Islet precursor cell (in vitro differentiated cells): ENCODE results near the gene CD93.

Experiments used
- DNase-seq: peaks from one replicate; pipeline ENCODE4 v3.0.0-alpha.2; 2018

Gene CD93

GRCh38 chr20:23086056-23086566, at the start of gene CD93:
TSS of gene CD93 (minus strand) at chr20:23086324. CDS start at chr20:23086192, 132 bp downstream.
- DNase-seq = no peak

GRCh38 chr20:23133560-23133998, 47.5 kb upstream of the CD93 start:
- no peak for DNase-seq

- no peak for DNase-seq
These were observed 46.9 kb upstream of the CD93 start for GRCh38 chr20:23132930-23133559.

DNA sequence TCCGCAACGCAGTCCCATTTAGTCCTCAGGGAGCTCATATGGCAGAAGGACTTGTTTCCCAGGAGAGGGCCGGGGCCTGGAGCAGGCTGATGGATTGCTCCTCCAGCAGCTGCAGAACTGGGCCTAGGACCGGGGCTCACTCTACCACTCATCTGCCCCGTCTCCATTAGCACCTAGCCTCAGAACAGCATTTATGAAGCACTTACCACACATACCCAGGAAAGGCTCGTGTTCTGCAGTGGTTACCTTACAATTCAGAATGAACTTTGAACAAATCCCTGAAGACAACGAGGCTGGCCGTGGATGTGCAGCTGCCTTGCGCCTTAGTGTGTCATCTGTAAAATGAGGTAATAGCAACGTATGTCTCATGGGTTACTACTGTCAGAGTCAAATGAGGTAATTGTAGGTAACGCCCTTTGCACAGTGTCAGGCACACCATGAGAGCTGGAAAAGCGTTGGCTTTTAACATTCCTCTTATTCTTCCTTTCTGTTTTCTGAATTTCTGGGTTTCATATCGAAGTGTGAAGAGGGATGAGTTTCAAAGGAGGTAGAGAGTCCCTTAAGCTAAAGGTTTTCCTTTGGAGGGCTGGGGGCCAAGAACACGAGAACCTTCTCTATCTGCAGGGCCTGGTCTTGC, 46.3 kb upstream of the CD93 start:
- no peak for DNase-seq

- no peak for DNase-seq
These were observed 45.6 kb upstream of the CD93 start for GRCh38 chr20:23131766-23132165.

DNA sequence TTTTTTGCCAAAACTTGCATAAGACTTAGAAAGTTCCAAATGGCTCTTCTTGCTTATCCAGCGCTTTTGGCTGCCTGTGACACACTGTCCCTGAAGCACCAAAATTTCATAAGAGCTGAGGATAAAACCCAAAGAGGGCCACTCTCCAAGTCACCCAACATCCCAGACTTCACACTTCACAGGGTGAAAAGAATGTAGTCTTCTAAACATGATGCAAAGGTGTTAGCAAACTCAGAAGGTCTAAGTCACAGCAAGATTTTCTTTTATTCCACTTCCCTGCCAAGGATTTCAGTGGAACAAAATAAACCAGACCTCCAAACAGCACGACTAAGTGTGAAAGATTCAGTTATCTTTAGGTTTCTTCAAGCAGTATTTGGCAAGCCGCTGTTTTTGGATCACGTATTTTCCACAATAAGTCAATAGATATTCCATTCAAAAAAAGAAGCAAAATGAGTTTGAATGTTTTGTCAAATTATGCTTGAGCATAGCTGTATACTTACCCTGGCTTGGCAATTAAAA, 44.6 kb upstream of the CD93 start:
- DNase-seq = no peak

DNA sequence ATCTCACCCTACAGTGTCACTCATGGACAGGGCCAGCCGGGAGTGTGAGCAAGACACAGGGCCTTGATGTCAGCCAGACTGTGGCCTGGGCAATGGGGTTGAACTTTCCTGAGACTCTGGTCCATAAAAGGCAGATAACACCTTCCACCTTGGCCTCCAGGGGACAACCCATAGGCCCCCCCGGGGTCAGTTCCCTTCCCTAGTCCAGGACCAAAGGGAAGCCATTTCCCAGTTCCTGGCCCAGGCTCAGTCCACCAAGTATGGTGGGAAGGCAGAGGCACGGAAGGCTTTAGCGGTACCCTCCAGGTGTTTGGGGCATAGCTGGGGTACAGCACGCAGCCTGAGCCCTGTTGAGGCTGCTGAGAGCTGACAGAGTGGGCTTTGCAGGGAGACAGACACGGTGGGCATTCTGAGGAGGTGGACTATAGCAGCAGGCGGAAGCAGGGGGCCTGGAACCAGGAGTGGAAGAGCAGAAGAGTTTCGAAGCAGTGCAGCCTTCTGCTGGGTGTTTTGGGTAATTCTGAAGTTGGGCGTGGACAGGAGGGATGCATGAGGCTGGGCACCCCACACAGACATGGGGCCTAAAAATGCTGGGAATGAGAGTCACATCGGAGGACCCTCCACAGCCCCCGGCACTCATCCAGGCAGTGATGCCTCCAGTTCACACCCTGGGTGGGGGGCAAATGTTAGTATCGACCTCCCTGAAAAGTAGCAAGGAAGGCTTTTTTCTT, 43.9 kb upstream of the CD93 start:
- no peak for DNase-seq

DNA sequence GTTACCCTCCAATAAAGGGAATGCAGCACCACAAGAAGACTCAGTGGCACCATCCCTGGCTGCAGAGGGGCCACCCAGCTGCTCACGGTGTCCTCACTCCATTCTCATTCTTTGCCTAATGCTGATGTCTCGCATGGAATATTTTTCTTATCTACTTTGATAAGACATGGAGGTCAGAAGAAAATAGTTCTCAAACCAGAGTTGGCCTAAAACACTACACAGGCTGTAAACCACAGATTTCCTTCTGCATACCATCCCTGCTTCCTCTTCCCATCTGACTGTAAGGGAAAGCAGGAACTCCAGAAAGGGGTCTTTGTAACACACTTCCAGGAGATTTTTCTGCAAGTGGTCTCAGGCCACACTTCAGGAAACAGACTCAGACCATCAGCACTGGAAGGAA, 43.1 kb upstream of the CD93 start:
- DNase-seq = no peak

DNA sequence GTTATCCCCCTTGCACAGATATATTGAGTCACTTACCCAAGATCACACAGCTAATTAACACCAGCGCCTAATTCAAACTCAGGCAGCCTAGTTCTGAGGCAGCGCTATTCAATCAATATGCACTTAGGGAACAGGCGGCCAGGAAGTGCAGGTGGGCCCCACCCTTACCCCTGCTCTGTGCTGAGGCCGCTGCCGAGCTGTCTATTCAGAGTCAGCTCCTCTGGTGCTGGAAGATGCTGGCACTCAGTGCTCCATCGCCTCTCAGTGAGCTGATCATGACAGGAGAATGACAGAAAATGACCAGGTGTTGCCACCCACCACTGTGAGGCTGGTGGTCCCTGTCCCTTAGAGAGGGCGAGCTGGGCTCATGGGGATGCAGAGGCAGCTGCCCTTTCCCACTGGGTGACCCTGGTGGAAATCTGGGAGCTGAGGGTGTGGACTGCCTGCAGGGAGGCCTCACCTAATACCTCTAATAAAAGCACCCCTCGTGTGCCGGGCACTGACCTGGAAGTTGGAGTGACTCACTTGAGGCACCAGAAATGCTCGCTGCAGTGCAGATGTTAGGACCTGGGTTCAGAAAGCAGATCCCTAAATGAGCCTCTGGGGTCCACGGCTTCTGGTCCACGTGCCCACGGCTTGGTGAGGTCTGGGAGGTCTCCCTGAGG, 42.5 kb upstream of the CD93 start:
- no peak for DNase-seq

DNA sequence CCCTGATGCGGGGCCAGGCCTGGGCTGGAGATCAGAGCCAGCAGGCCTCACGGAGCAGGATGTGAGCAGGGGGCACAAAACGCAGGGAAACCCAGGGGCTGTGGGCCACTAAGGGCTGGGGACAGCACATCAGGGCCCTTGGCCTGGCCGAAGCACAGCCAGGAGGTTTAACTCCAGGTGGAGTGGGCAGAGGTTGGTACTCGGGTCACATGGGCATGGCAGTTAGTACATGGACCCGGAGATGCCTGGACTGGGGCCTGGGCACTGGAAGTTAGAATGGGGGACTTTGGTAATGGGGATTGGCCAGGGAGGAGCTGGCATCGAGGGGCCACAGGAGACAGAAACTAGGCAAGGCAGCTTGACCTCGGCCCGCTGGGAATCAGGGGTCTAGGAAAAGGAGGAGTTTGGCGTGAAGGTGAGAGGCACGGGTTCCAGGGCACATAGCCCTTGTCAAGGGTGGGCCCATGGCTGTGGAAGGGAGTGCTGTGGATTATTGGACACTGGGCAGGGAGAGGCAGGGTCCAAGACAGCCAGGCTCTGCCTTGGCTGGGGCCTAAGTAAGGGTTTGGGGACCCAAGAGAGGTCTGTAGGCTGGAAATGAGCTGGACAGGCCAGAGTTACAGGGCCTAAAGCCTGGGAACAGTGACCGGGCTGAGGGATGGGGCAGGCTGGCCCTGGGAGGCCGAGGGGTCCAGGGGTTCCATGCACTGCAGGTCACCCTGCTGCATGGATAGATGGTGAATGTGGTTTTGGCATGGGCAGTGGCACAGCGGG, 41.6 kb upstream of the CD93 start:
- DNase-seq = no peak

- no peak for DNase-seq
These were observed 40.3 kb upstream of the CD93 start for GRCh38 chr20:23126281-23127061.

GRCh38 chr20:23125625-23126191, 39.6 kb upstream of the CD93 start:
- no peak for DNase-seq

- no peak for DNase-seq
These were observed 39.0 kb upstream of the CD93 start for GRCh38 chr20:23125159-23125558.

GRCh38 chr20:23123886-23124285, 37.8 kb upstream of the CD93 start:
- DNase-seq = no peak

DNA sequence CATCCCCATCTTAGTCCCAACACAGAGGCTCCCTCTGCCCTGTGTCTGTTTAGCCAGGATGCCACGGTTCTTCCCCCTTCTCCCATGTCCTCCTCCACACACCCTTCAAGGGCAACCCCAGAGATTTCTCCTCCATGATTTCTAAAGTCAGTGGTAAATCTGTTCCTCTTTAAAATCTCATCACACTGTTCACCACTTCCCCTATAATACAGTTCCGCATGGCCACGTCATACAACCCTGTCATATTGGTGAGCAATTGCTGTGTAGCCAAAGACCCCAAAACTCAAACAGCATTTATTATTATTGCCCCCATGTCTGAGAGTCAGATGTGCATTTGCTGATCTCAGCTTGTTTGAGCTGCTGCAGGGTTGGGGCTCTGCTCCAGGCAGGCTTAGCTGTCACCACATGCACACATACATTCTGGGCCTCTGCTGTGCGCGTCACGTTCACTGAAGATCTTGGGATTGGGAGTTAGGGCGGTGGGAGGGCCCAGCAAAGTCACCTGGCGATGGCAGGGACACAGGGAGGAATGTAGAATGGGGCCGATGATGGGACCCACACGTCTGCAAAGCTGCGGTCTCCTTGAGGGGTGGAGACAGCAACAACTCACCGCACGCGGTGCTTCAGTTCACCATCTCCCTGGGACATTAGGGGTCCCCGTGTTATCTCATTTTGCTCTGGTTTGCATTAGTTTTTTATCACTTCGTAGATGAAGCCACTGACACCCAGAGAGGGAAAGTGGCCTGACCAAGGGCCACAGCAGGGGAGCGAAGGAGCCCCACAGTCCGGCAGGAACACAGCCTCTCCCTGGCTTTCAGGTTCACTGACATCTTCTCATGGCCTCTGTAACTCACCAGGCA, 36.9 kb upstream of the CD93 start:
- no peak for DNase-seq

- DNase-seq = no peak
These were observed 36.2 kb upstream of the CD93 start for GRCh38 chr20:23122321-23122720.

- no peak for DNase-seq
These were observed 35.7 kb upstream of the CD93 start for GRCh38 chr20:23121751-23122320.

GRCh38 chr20:23120936-23121750, 35.0 kb upstream of the CD93 start:
- DNase-seq = no peak

GRCh38 chr20:23120261-23120660, 34.1 kb upstream of the CD93 start:
- DNase-seq = no peak
